ENCODE data around the gene CNEP1R1.

The CNEP1R1 gene

GRCh38 chr16:50015631-50016030 lies 9.4 kb upstream of the CNEP1R1 start:
- no peak overlapping the region for H3K9ac ChIP-seq (ENCODE audit: insufficient read length, low read depth)
- no peak for DNase-seq (ENCODE audit: low read depth, low spot score)
- H3K4me3 ChIP-seq (ENCODE audit: insufficient read length, low read depth), result no peak overlapping the region
- no peaks in the 10 kb centered on the region for H3K4me1 ChIP-seq (ENCODE audit: insufficient read depth, insufficient read length)
- H3K27me3 ChIP-seq (ENCODE audit: insufficient read depth, insufficient read length), result no peaks in the 10 kb centered on the region
- H3K36me3 ChIP-seq (ENCODE audit: insufficient read depth, insufficient read length, low read length), result no peaks in the 10 kb centered on the region
- TF ChIP-seq YY1 (IDR thresholded peaks at IDR 0.05; ENCODE audit: insufficient read depth, insufficient read length), result no peak
- no peaks in the 10 kb centered on the region for H3K9me3 ChIP-seq (ENCODE audit: insufficient read depth, low read length)

- H3K4me3 ChIP-seq (ENCODE audit: insufficient read length, low read depth), result no peak overlapping the region
- H3K4me1 ChIP-seq (ENCODE audit: insufficient read depth, insufficient read length), result peaks cover 2% of the 10 kb centered on the region
- H3K9ac ChIP-seq (ENCODE audit: insufficient read length, low read depth), result no peak overlapping the region
- no peak for DNase-seq (ENCODE audit: low read depth, low spot score)
- no peaks in the 10 kb centered on the region for H3K36me3 ChIP-seq (ENCODE audit: insufficient read depth, insufficient read length, low read length)
- no peaks in the 10 kb centered on the region for H3K27me3 ChIP-seq (ENCODE audit: insufficient read depth, insufficient read length)
- H3K9me3 ChIP-seq (ENCODE audit: insufficient read depth, low read length), result no peaks in the 10 kb centered on the region
- TF ChIP-seq YY1 (IDR thresholded peaks at IDR 0.05; ENCODE audit: insufficient read depth, insufficient read length), result no peak
Observed at GRCh38 chr16:50017553-50017952, 7.5 kb upstream of the CNEP1R1 start.

- Histone ChIP-seq H3K4me1 (ENCODE audit: insufficient read depth, insufficient read length) (peaks cover 6% of the 10 kb centered on the region), H3K4me3 (ENCODE audit: insufficient read length, low read depth) (no peak overlapping the region), H3K27me3 (ENCODE audit: insufficient read depth, insufficient read length) (no peaks in the 10 kb centered on the region), H3K9me3 (ENCODE audit: insufficient read depth, low read length) (no peaks in the 10 kb centered on the region), H3K36me3 (ENCODE audit: insufficient read depth, insufficient read length, low read length) (peaks cover 6% of the 10 kb centered on the region), H3K9ac (ENCODE audit: insufficient read length, low read depth) (no peak overlapping the region)
- DNase-seq (ENCODE audit: low read depth, low spot score), result peak; percentile 68
- TF ChIP-seq YY1 (IDR thresholded peaks at IDR 0.05; ENCODE audit: insufficient read depth, insufficient read length), result no peak
- TF ChIP-seq SUZ12 (IDR thresholded peaks at IDR 0.05; ENCODE audit: extremely low read depth, insufficient read depth, insufficient read length), result no peak
- TF ChIP-seq ZNF274 (IDR thresholded peaks at IDR 0.05; ENCODE audit: low read depth, low read length), result no peak
Observed at GRCh38 chr16:50021544-50021943, 3.5 kb upstream of the CNEP1R1 start.

- H3K4me3 ChIP-seq (ENCODE audit: insufficient read length, low read depth), result no peak overlapping the region
- DNase-seq (ENCODE audit: low read depth, low spot score), result no peak
- TF ChIP-seq YY1 (IDR thresholded peaks at IDR 0.05; ENCODE audit: insufficient read depth, insufficient read length) (no peak), ZNF274 (IDR thresholded peaks at IDR 0.05; ENCODE audit: low read depth, low read length) (no peak), SUZ12 (IDR thresholded peaks at IDR 0.05; ENCODE audit: extremely low read depth, insufficient read depth, insufficient read length) (no peak)
- peaks cover 23% of the 10 kb centered on the region for H3K36me3 ChIP-seq (ENCODE audit: insufficient read depth, insufficient read length, low read length)
- H3K9me3 ChIP-seq (ENCODE audit: insufficient read depth, low read length), result no peaks in the 10 kb centered on the region
- H3K9ac ChIP-seq (ENCODE audit: insufficient read length, low read depth), result no peak overlapping the region
- no peaks in the 10 kb centered on the region for H3K27me3 ChIP-seq (ENCODE audit: insufficient read depth, insufficient read length)
- peaks cover 6% of the 10 kb centered on the region for H3K4me1 ChIP-seq (ENCODE audit: insufficient read depth, insufficient read length)
Observed at GRCh38 chr16:50023641-50024040, 1.4 kb upstream of the CNEP1R1 start.

GRCh38 chr16:50024207-50024606 lies 818 bp upstream of the CNEP1R1 start:
- TF ChIP-seq YY1 (IDR thresholded peaks at IDR 0.05; ENCODE audit: insufficient read depth, insufficient read length) (no peak), ZNF274 (IDR thresholded peaks at IDR 0.05; ENCODE audit: low read depth, low read length) (no peak), SUZ12 (IDR thresholded peaks at IDR 0.05; ENCODE audit: extremely low read depth, insufficient read depth, insufficient read length) (no peak)

GRCh38 chr16:50025537-50025931 lies 509 bp downstream of the CNEP1R1 start:
- no peaks in the 10 kb centered on the region for H3K27me3 ChIP-seq (ENCODE audit: insufficient read depth, insufficient read length)
- peaks cover 6% of the 10 kb centered on the region for H3K4me1 ChIP-seq (ENCODE audit: insufficient read depth, insufficient read length)
- H3K9ac ChIP-seq (ENCODE audit: insufficient read length, low read depth), result peak overlapping the region; percentile 92
- H3K4me3 ChIP-seq (ENCODE audit: insufficient read length, low read depth), result peak overlapping the region; percentile 87
- no peaks in the 10 kb centered on the region for H3K9me3 ChIP-seq (ENCODE audit: insufficient read depth, low read length)
- no peak for DNase-seq (ENCODE audit: low read depth, low spot score)
- H3K36me3 ChIP-seq (ENCODE audit: insufficient read depth, insufficient read length, low read length), result peaks cover 40% of the 10 kb centered on the region
- no peak for TF ChIP-seq SUZ12 (IDR thresholded peaks at IDR 0.05; ENCODE audit: extremely low read depth, insufficient read depth, insufficient read length)
- TF ChIP-seq YY1 (IDR thresholded peaks at IDR 0.05; ENCODE audit: insufficient read depth, insufficient read length), result no peak
- no peak for TF ChIP-seq ZNF274 (IDR thresholded peaks at IDR 0.05; ENCODE audit: low read depth, low read length)

More at GRCh38 chr16:50024207-50024606, 818 bp upstream of the CNEP1R1 start:
- Histone ChIP-seq H3K4me3 (ENCODE audit: insufficient read length, low read depth) (no peak overlapping the region), H3K27me3 (ENCODE audit: insufficient read depth, insufficient read length) (no peaks in the 10 kb centered on the region), H3K9me3 (ENCODE audit: insufficient read depth, low read length) (no peaks in the 10 kb centered on the region), H3K4me1 (ENCODE audit: insufficient read depth, insufficient read length) (peaks cover 6% of the 10 kb centered on the region), H3K9ac (ENCODE audit: insufficient read length, low read depth) (no peak overlapping the region), H3K36me3 (ENCODE audit: insufficient read depth, insufficient read length, low read length) (peaks cover 27% of the 10 kb centered on the region)
- no peak for DNase-seq (ENCODE audit: low read depth, low spot score)

GRCh38 chr16:50027829-50028228 lies 2.8 kb downstream of the CNEP1R1 start:
- DNase-seq (ENCODE audit: low read depth, low spot score), result no peak
- Histone ChIP-seq H3K9ac (ENCODE audit: insufficient read length, low read depth) (no peak overlapping the region), H3K27me3 (ENCODE audit: insufficient read depth, insufficient read length) (no peaks in the 10 kb centered on the region), H3K4me3 (ENCODE audit: insufficient read length, low read depth) (no peak overlapping the region), H3K9me3 (ENCODE audit: insufficient read depth, low read length) (no peaks in the 10 kb centered on the region), H3K4me1 (ENCODE audit: insufficient read depth, insufficient read length) (peaks cover 4% of the 10 kb centered on the region), H3K36me3 (ENCODE audit: insufficient read depth, insufficient read length, low read length) (peaks cover 60% of the 10 kb centered on the region)
- TF ChIP-seq ZNF274 (IDR thresholded peaks at IDR 0.05; ENCODE audit: low read depth, low read length) (no peak), SUZ12 (IDR thresholded peaks at IDR 0.05; ENCODE audit: extremely low read depth, insufficient read depth, insufficient read length) (no peak), YY1 (IDR thresholded peaks at IDR 0.05; ENCODE audit: insufficient read depth, insufficient read length) (no peak)

GRCh38 chr16:50035468-50035992 lies 10.5 kb downstream of the CNEP1R1 start:
- DNase-seq (ENCODE audit: low read depth, low spot score), result no peak
- H3K9ac ChIP-seq (ENCODE audit: insufficient read length, low read depth), result no peak overlapping the region
- H3K27me3 ChIP-seq (ENCODE audit: insufficient read depth, insufficient read length), result no peaks in the 10 kb centered on the region
- TF ChIP-seq YY1 (IDR thresholded peaks at IDR 0.05; ENCODE audit: insufficient read depth, insufficient read length) (no peak), ZNF274 (IDR thresholded peaks at IDR 0.05; ENCODE audit: low read depth, low read length) (no peak)
- H3K4me3 ChIP-seq (ENCODE audit: insufficient read length, low read depth), result no peak overlapping the region
- H3K36me3 ChIP-seq (ENCODE audit: insufficient read depth, insufficient read length, low read length), result peaks cover 54% of the 10 kb centered on the region
- H3K4me1 ChIP-seq (ENCODE audit: insufficient read depth, insufficient read length), result peaks cover 3% of the 10 kb centered on the region
- no peaks in the 10 kb centered on the region for H3K9me3 ChIP-seq (ENCODE audit: insufficient read depth, low read length)

All from NT2/D1 (cell line).